ENCODE measurements around the gene LAPTM4A. TPM values are rescaled to one million over a fixed set of nuclear protein-coding genes. Genes with fewer than 3 reads are reported as not detected.

LAPTM4A gene
- total RNA-seq, 1 donor from 2014 or later, result 120 TPM

DNA sequence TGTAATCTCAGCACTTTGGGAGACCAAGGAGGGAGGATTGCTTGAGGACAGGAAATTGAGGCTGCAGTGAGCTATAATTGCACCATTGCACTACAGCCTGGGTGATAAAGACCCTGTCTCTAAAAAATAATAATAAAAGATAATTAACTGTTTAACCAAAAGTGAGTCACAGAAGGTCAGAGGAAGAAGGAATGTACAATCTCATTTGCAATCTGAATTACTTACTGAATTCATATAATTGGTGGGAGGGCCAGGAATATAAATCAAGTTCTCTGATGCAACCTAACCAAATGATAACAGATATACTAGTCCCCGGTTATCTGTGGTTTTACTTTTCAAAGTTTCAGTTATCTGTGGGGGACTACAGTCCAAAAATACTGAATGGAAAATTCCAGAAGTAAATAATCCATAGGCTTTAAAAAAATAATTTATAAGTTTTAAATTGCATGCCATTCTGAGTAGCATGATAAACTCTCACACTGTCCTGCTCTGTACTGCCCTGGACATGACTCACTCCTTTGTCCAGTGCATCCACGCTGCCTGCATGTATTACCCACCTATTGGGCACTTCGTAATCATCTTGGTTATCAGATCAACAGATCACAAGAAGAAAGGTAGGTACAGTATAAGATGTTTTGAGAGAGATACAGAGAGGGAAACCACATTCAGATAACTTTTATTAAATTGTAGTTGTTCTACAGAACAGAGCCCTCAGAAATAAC, 26.2 kb downstream of the LAPTM4A start:
- no peak for ATAC-seq
- no peak for DNase-seq (ENCODE audit: low spot score)

DNA sequence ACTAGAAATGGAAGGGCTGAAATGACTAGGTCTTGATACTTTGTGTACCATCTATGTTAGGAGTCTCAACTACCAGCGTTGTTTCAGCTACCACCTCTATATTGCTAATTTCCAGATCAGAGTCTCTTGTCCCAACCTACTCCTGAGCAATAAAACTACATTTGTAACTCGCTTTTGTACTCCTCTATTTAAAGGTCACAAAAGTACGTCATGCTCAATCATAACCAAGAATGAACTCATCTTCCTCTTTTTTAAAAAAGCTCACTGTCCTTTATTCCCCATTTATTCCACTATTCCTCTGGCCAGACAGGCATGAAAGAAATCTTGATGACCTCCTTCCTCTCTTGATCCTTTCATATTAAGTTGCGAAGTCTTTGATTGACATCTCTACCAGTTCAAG, 27.7 kb downstream of the LAPTM4A start:
- DNase-seq (ENCODE audit: low spot score), result no peak
- no peak for ATAC-seq

DNA sequence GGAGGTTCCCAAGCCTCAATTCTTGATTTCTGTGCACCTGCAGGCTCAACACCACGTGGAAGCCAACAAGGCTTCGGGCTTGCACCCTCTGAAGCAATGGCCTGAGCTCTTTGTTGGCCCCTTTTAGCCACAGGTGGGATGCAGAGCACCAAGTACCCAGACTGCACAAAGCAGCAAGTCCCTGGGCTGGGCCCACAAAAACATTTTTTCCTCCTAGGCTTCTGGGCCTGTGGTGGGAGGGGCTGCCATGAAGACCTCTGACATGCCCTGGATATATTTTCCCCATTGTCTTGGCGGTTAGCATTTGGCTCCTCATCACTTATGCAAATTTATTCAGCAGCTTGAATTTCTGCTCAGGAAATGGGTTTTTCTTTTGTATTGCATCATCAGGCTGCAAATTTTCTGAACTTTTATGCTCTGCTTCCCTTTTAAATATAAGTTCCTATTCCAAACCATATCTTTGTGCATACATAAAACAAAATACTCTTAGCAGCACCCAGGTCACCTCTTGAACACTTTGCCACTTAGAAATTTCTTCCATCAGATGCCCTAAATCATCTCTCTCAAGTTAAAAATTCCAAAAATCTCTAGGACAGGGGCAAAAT, 29.9 kb downstream of the LAPTM4A start:
- no peak for ATAC-seq
- DNase-seq (ENCODE audit: low spot score), result no peak

DNA sequence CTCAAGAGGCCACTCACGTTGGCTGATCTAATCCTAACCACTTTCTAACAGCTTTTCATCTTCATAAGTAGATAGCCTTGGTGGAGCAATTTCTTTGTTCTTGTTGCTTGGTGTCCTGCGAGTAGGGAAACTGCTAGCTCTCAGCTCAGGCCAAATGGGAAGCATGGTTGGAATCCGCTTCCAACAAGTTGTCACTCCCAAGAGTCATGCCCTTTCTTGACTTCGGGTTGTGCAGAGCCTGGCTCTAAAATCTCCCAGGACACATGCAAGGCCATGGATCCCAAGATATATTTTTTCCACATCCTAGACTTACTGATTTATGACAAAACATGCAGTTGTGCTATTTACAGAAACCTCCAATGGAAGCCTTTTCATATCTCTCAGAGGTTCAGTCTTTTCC, 31.7 kb downstream of the LAPTM4A start:
- ATAC-seq (no peak), DNase-seq (ENCODE audit: low spot score) (no peak)

DNA sequence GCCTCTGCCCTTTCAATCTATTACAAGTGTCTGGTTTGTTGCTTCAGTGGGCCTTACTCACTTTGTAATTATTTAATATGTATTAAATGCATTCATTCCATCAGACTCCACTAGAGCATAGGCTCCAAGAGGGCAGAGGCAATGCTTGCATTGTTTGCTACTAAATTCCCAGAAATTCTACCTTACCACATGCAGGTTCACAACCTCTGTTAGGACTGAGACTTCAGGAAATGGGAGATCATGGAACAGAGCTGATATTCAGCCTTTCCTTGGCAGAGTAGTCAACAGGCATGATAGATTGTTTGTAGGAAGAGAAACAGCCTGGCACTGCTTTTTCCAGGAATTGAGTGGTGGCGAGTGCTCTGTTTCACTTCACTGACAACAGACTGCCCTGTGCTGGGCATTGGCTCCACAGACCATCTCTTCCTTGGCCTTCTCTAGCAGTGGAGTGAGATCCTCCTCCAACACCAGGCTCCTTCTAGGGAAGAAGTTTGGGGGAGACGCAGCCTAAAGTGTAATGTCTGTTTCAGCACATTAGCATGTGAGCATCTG, 32.8 kb downstream of the LAPTM4A start:
- ATAC-seq, result no peak
- DNase-seq (ENCODE audit: low spot score), result no peak

DNA sequence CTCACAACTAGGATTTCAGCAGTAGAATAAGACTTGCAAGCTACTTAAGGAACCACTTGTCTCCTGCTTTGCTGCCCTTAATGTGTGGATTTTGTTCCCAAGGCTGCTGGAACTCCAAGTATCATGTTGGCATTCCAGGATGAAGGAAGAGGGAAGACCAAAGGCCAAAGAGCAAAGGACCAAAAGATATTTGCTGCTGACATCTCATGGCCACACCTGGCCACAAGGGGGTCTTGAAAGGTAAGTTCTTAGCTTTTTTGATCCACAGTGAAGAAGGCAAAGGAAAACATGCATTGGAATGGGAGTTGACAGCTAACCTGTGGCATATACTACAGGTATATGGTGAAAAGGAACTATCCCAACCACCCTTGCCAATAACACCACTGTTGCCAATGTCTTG, 35.1 kb downstream of the LAPTM4A start:
- DNase-seq (ENCODE audit: low spot score) (no peak), ATAC-seq (no peak)

DNA sequence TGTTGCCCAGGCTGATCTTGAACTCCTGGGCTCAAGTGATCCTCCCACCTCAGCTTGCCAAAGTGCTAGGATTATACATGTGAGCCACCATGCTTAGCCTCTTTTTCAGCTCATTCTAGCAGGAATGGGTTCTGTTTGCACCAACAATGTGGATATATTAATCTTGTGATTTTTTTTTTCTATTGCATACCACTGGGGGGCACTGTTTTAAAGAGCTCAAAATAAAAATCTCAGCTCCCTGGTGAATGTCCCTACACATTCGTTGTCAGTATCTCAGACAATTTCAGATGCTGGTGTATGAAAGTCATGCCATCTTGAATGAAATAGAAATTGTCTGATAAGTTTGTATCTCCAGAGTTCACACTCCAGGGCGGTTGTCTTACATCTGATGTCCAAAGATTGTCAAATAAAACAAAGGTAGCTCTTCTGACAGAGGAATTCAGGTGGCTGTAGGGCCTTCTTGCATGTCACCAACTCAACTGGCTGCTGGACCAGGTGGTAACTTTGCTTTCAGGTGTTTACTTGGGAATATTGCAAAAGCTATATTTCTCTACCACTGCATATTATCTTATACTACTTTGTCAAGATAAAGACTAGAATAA, 35.8 kb downstream of the LAPTM4A start:
- DNase-seq (ENCODE audit: low spot score), result no peak
- peak; percentile 82 for ATAC-seq

DNA sequence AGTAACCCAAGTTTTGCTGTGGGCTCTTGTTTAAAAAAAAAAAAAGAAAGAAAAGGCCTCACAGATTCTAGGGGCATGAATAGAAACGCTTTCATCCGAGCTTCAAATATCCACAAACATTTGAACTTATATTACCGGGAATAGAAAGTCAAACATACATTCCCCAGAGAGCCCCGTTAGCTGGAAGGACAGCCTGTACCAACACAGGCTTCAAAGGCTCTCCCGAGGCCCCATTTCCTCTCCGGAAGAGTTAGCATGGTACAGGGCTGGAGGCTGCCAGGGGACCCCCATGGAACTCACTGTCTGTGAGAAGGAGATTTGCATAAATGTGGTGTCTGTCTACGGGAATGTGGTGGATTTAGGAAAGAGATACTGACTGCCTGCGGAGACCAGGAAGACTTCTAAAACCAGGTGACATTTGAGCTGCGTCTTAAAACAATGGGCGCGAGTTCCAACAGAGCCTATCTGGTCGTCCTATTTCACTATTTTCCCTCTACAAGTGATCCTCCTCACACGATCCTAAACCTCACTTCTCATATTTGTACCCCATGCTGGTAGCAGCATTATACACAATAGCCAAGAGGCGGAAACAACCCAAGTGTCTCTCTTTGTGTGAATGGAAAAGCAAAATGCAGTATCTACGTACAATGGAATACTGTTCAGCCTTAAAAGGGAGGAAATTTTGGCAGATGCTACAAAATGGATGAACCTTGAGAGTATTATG, 38.1 kb downstream of the LAPTM4A start:
- ATAC-seq (no peak), DNase-seq (ENCODE audit: low spot score) (no peak)

DNA sequence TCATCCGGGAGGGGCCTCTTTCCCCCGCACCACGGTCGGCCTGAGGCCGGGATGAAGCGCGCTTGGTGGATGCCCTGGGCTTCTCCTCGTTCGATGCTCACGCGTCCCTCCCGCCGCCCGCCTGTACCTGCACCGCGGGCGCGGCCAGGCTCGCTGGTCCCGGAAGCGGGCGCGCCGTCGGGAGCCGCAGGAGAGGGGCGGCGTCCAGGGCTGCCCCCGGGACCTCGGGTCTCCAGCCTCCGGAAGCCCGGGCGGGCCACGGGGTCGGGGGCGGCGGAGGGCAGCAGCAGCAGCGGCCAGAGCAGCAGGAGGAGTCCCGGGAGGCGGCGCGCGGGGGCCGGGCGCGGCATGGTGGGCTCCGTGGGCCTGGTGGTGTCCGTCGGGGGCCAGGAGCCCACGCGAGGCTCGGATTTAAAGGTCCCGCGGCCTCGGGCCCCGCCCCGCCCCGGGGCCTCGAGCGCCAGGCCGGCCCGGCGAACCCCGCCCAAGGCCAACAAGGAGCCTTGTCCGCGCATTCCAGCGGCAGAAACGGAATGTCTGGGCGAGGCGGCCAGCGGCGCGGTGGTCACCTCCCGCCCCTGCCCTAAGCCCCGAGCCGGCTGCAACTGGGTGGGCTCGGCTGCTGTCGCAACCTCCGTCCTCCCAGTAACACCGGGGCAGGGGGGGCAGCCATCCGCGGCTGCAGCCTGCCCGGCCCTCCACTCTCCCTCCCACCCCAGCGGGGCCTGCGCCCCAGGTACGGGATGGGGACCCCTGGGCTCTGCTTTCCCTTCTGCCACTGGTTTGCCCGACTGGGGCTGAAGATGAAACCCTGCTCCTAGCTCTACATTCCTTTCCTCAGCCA, 38.9 kb downstream of the LAPTM4A start, which contains the start of gene MATN3:
Gene MATN3, minus strand, starts transcription at position 387 of the 844 bp plus-strand sequence. Its CDS starts 37 bp downstream, at position 350.
- ATAC-seq (peak; percentile 84), DNase-seq (ENCODE audit: low spot score) (no peak)

DNA sequence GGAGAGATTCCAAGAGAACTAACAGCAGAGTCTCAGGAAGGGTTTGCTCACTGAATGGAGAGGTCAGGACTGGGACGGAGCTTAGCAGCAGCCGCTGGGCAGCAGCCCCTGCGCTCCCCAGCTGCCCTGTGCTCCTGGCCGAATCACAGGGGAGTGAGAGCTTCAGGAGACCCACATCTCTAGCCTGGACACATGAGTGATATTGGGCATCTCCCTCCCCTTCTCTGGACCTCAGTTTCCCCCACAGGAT, 39.5 kb downstream of the LAPTM4A start:
- DNase-seq (ENCODE audit: low spot score), result no peak
- ATAC-seq, result peak; percentile 15

DNA sequence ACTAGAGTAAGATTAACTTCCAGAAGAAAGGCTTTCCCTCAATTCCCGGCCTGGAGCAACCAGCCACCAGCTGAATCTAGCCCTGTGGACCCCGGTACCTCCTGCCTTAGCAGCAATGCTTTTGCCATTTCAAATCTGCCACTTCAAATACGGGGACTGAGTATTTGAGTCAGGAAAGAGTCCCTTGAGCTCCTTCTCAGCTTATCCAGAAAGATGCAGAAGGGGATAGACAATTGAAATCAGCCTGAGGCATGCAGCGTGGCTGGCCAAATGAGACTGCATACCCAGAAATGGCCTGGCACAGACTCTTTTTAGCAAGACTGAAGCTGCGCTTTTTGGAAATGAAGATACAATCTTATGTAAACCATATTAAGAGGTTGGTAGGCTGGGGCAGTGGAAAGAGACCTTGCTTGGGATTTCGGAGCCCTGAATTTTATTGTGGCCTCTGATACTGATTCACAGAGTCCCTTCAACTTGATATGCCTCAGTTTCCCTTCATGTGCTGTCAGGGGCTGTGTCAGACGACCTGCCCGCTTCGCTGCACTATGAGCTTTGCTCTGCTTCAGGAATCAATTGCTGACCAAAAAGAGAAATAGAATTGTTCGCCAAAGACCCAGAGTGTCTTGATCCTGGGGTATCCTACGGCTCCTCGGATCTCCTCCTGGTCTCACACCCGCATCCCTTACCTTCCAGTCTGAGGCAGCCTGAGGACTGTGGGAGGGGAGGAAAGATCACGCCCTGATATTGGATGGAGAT, 40.0 kb downstream of the LAPTM4A start:
- ATAC-seq (no peak), DNase-seq (ENCODE audit: low spot score) (no peak)

DNA sequence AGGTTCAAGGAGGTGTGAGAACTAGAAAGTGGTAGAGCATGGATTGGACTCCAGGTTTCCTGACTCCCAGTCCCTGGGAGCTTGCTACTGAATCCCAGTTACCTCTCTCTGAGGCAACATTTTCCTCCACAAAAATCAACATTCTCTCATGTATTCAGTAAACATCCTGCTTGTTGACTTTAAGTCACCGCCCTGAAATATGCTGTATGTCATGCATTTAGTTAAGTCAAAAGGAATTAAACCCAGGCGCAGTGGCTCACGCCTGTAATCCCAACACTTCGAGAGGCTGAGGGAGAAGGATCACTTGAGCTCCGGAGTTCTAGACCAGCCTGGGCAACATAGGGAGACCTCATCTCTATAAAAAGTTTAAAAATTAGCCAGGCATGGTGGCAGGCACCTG, 42.7 kb downstream of the LAPTM4A start:
- DNase-seq (ENCODE audit: low spot score), result no peak
- ATAC-seq, result no peak

DNA sequence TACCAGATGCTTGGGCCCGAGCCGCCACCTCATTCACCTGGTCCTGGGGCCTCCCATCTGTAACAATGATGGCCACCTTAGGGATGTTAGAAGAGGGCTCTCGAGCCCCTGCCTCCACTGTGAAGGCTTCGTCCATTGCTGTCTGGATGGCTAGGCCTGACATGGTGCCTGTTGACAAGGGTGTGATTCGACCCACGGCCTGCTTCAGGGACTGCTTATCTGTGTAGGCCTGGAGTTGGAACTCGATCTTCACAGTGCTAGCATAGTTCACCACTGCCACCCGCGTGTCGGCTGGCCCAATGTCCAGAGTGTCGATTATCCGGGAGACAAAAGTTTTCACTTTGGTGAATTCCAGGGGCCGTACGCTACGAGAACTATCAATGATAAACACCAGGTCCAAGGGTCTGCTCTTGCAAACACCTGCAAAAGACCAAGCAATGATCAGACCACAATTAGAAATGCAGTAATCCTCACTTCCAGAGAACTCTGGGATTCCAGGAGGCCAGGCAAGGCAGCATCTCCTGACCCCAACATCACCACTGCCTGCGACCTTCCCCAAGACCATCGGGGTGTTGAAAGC, 45.4 kb downstream of the LAPTM4A start:
- DNase-seq (ENCODE audit: low spot score) (no peak), ATAC-seq (no peak)

DNA sequence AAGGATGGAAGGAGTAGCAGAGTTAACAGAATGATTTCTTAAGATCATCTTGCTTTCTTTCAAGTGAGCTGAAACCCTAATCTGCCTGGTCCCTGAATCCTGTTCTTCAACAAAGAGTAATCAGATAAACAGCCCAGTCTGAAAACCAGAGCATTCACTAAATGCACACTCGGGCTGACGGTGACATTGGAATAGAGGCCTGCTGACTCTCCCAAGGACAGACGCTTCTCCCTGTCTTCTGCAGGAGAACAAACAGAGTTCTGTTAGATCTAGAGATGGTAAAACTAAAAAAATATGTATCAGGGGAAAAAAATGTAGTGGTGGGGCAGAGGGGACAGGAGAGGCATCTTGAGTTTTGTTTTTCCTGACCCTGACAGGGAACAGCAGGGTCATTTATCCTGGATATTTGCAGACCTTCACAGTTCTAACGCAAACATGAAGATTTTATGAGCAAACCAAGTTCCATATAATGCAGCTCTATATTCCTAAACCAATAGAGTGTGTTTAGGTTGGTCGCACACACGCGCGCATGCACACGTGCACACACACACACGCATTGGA, 46.3 kb downstream of the LAPTM4A start:
- no peak for ATAC-seq
- DNase-seq (ENCODE audit: low spot score), result no peak

DNA sequence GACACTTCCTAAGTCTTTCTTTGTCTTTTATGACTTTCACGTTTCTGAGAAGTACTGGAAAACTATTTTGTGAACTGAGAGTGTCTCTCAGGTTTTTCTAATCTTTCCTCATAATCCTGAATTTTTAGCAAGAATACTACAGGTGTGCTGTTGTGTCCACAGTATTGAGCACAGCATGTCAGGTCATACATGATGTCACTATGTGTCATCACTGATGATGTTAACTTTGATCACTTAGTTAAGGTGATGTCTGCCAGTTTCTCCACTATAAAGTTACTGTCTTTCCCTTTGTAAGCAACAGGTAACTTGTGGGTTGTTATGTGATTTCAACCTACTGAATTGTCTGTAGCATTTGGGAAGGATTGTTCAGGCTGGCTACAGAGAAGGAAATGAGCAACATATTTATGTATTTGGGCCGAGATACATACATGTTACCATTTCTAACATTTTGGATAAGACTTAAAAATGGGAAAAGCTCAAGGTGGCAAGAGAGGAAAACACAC, 50.0 kb downstream of the LAPTM4A start:
- ATAC-seq (no peak), DNase-seq (ENCODE audit: low spot score) (no peak)

DNA sequence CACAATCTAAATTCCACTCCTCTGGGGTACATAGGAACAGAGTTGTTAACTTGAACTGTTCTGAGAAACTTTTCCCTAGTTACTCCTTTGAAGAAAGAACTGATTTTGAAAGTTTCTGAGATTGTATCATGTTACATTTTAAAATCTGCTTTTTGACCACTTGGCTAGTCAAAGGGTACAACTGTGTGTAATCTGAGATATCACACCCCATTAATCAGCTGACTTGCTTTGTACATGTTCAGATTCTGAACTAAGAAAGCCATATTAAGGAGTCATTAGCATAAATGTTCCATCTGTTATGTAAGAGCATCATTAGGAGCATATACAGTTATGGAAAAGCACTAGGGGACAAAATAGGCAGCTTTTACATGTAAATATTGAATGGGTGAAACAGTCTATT, 57.7 kb downstream of the LAPTM4A start:
- ATAC-seq (no peak), DNase-seq (ENCODE audit: low spot score) (no peak)

DNA sequence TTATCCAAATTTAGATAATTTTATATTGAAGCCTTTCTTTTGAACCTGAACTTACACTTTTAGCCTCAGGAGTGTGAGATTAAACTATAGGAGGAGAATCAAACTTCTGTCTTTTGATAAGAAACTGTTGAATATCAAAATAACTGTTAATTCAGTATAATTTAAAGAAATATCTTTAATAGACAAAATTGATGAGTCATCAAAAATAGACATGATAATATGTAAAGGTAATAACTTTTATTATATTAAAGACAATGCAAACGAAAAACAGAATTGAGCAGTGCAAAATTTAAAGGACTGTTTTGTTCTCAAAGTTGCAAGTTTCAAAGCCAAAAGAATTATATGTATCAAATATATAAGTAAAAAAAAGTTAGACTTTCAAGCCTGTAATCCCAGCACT, 59.5 kb downstream of the LAPTM4A start:
- no peak for ATAC-seq

DNA sequence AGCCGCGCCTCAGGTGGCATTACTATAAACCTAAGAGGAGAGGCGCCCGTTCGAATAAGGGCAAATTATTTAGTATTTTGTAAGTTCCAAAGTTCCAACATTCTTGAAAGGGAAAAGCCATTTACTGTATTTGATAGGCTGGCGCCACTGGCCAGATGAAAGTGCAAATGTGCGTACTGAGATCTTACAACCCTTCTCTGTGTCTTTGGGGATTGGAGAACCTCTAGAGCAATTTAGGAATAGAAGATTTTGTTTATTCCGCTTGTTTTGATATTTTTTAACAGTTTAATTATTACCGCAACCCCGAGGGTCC, 61.1 kb downstream of the LAPTM4A start:
- no peak for ATAC-seq
- DNase-seq (ENCODE audit: low spot score), result no peak

More for the DNA sequence above, 59.5 kb downstream of the LAPTM4A start:
- no peak for DNase-seq (ENCODE audit: low spot score)

Data from left lobe of liver (tissue), 2 donors.